Small intestine (tissue), 7 donors: ENCODE results near the gene SLC1A7. TPM values are rescaled to one million over a fixed set of nuclear protein-coding genes. Genes with fewer than 3 reads are reported as not detected.

Experiments used
- DNase-seq, 2 donors: peaks; one replicate each; pipeline versions ENCODE4 v3.0.0 to v3.0.0-alpha.2; 2013
- FAIRE-seq: peaks from 2 replicates; lab custom pipeline; 2012; peaks lifted over from hg19 to GRCh38; lab: Jason Lieb, UNC
- H3K27ac ChIP-seq, 3 donors: one replicate each; pipeline ENCODE4 v1.5.1; 2013; ENCODE audit warnings: low read length in 2 of 3, mild to moderate bottlenecking in 2 of 3, control low read depth in 1 of 3, inconsistent platforms in 1 of 3, low read depth in 1 of 3, moderate library complexity in 1 of 3
- H3K27me3 ChIP-seq, 3 donors: one replicate each; pipeline ENCODE4 v1.6.1; 2013; ENCODE audit warnings: low read length in 3 of 3, inconsistent platforms in 1 of 3; ENCODE audit not compliant: control insufficient read depth in 3 of 3, insufficient read depth in 3 of 3
- H3K36me3 ChIP-seq, 3 donors: one replicate each; pipeline ENCODE4 v1.6.1; 2013; ENCODE audit warnings: low read length in 3 of 3, inconsistent platforms in 1 of 3, low read depth in 1 of 3, mild to moderate bottlenecking in 1 of 3, moderate library complexity in 1 of 3; ENCODE audit not compliant: control insufficient read depth in 3 of 3, insufficient read depth in 2 of 3
- H3K4me1 ChIP-seq, 3 donors: one replicate each; pipeline ENCODE4 v1.6.1; 2013; ENCODE audit warnings: low read length in 2 of 3, inconsistent platforms in 1 of 3, low read depth in 1 of 3, mild to moderate bottlenecking in 1 of 3, moderate library complexity in 1 of 3; ENCODE audit not compliant: control insufficient read depth in 3 of 3, insufficient read depth in 2 of 3
- H3K4me3 ChIP-seq, 3 donors: one replicate each; pipeline ENCODE4 v1.5.1; 2013; ENCODE audit warnings: low read length in 3 of 3, control low read depth in 1 of 3, inconsistent platforms in 1 of 3, low read depth in 1 of 3, mild to moderate bottlenecking in 1 of 3, moderate library complexity in 1 of 3
- H3K9me3 ChIP-seq, 2 donors: one replicate each; pipeline ENCODE4 v1.6.1; 2013; ENCODE audit warnings: low read depth in 1 of 2, low read length in 1 of 2; ENCODE audit not compliant: control insufficient read depth in 2 of 2, insufficient read depth in 1 of 2
- WGBS, 3 donors: extraction: QIAGEN DNeasy Blood & Tissue Kit; methylation state at CpG; one replicate each; pipeline ENCODE4 v1.1.7; 2013; 5-methylcytosine and 5-hydroxymethylcytosine counted together
- polyA plus RNA-seq, 4 donors: library from polyadenylated mRNA; stranded (reverse) in 3 of 4; unstranded in 1 of 4; fragments of 200-250 nt in 3 of 4; fragments of 120-200 nt in 1 of 4; gene quantifications; one replicate each; pipeline versions ENCODE4 v1.2.1 to v1.2.3, GENCODE V29; 2013
- donor health status: healthy with polysubstance abuse.
- donor health status: control.
- donor health status: control.
- donor health status: Bipolar disorder and iron deficiency.
- donor health status: healthy.

The SLC1A7 gene
- polyA plus RNA-seq, 4 donors = 0.32 to 9.2 (median 4.7) TPM

GRCh38 chr1:53114581-53115400 is 27.6 kb downstream of the SLC1A7 start:
- Histone ChIP-seq H3K27ac (no peak overlapping the region), H3K27me3 (no peaks in the 10 kb centered on the region), H3K9me3 (peaks cover 4 to 16% of the 10 kb centered on the region in 2 donors), H3K36me3 (no peaks in the 10 kb centered on the region), H3K4me1 (peaks cover 4 to 58% (median 19%) of the 10 kb centered on the region in 3 donors), H3K4me3 (no peak overlapping the region)
- FAIRE-seq (no peak), DNase-seq (no peak)
- 58 to 84% (median 68%) methylated on average over 23 to 24 of the region's 24 CpGs for WGBS, 3 donors

- 67 to 82% (median 77%) methylated on average over 6 of the region's 6 CpGs for WGBS, 3 donors
- FAIRE-seq (no peak), DNase-seq (peak in 1 of 2 donors; percentile 45)
- no peaks in the 10 kb centered on the region for H3K27me3 ChIP-seq
- H3K4me1 ChIP-seq = peaks cover 7 to 61% (median 20%) of the 10 kb centered on the region in 3 donors
- no peaks in the 10 kb centered on the region for H3K36me3 ChIP-seq
- peaks cover 4 to 16% of the 10 kb centered on the region in 2 donors for H3K9me3 ChIP-seq
- no peak overlapping the region for H3K27ac ChIP-seq
- H3K4me3 ChIP-seq = no peak overlapping the region
Observed at GRCh38 chr1:53114090-53114489, 28.3 kb downstream of the SLC1A7 start.

- H3K4me1 ChIP-seq = peaks cover 7 to 57% (median 18%) of the 10 kb centered on the region in 3 donors
- no peaks in the 10 kb centered on the region for H3K36me3 ChIP-seq
- H3K4me3 ChIP-seq = no peak overlapping the region
- FAIRE-seq (no peak), DNase-seq (no peak)
- 85 to 96% (median 87%) methylated on average over 4 of the region's 4 CpGs for WGBS, 3 donors
- H3K27me3 ChIP-seq = no peaks in the 10 kb centered on the region
- H3K9me3 ChIP-seq = peaks cover 4 to 16% of the 10 kb centered on the region in 2 donors
- H3K27ac ChIP-seq = peak overlapping the region in 2 of 3 donors; percentile 71 to 89
Observed at GRCh38 chr1:53112861-53113260, 29.6 kb downstream of the SLC1A7 start.

GRCh38 chr1:53112271-53112774 is 30.1 kb downstream of the SLC1A7 start:
- FAIRE-seq = no peak
- Histone ChIP-seq H3K9me3 (peaks cover 4 to 16% of the 10 kb centered on the region in 2 donors), H3K27ac (peak overlapping the region in 2 of 3 donors; percentile 71 to 89), H3K4me3 (no peak overlapping the region), H3K27me3 (no peaks in the 10 kb centered on the region), H3K4me1 (peaks cover 7 to 52% (median 14%) of the 10 kb centered on the region in 3 donors), H3K36me3 (no peaks in the 10 kb centered on the region)
- WGBS, 3 donors = 60 to 70% (median 67%) methylated on average over 2 of the region's 2 CpGs
- peak; percentile 24 to 86 for DNase-seq

DNA sequence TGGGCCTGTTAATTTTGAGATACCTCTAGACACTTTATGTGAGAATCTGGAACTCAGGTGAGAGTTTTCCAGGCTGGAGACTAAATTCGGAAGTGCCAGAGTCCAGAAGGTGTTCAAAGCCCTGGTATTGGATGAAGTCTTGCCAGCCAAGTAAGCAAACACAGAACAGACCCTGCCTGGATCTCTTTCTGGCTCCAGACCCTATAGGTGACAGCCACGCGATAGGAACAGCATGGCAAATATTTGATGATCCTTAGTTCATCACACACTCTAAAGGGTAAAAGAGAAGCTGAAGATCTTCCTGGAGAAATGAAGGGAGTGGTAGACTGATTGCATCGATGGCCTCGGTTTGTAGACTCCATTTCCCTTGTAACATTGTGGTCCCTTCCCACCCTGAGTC is 30.7 kb downstream of the SLC1A7 start:
- Histone ChIP-seq H3K4me3 (no peak overlapping the region), H3K27ac (peak overlapping the region; percentile 47 to 89 (median 71)), H3K4me1 (peaks cover 7 to 46% (median 14%) of the 10 kb centered on the region in 3 donors), H3K36me3 (no peaks in the 10 kb centered on the region), H3K9me3 (peaks cover 4 to 16% of the 10 kb centered on the region in 2 donors), H3K27me3 (no peaks in the 10 kb centered on the region)
- DNase-seq = peak in 1 of 2 donors; percentile 37
- no peak for FAIRE-seq
- 34 to 67% (median 46%) methylated on average over 5 of the region's 5 CpGs for WGBS, 3 donors

DNA sequence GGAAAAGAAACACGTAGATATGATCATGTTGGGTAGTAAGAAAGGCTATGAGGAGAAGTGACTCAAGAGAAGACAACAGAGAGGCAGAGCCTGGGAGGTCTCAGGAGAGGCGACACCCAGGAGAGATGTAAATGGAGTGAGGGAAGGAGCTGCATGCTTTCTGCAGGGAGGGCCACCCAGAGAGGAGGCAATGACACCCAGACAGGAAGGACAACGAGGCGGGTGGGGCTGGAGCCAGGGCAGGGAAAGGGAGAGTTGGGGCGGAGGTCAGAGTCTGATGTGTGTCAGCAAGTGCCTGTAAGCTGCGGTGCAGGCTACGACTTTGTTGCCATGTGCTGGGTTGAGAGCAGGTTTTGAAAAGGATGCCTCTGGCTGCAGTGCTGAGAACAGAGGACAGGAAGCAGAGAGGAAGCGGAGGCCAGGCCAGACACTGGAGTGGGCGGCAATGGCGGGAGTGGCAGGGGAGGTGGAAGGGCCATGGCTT is 31.3 kb downstream of the SLC1A7 start:
- WGBS, 3 donors = 27 to 46% (median 36%) methylated on average over 10 of the region's 10 CpGs
- peak; percentile 91 to 97 for DNase-seq
- Histone ChIP-seq H3K27me3 (no peaks in the 10 kb centered on the region), H3K4me1 (peaks cover 7 to 40% (median 12%) of the 10 kb centered on the region in 3 donors), H3K36me3 (no peaks in the 10 kb centered on the region), H3K27ac (peak overlapping the region; percentile 52 to 89 (median 71)), H3K4me3 (no peak overlapping the region), H3K9me3 (peaks cover 4 to 16% of the 10 kb centered on the region in 2 donors)
- FAIRE-seq = no peak

DNA sequence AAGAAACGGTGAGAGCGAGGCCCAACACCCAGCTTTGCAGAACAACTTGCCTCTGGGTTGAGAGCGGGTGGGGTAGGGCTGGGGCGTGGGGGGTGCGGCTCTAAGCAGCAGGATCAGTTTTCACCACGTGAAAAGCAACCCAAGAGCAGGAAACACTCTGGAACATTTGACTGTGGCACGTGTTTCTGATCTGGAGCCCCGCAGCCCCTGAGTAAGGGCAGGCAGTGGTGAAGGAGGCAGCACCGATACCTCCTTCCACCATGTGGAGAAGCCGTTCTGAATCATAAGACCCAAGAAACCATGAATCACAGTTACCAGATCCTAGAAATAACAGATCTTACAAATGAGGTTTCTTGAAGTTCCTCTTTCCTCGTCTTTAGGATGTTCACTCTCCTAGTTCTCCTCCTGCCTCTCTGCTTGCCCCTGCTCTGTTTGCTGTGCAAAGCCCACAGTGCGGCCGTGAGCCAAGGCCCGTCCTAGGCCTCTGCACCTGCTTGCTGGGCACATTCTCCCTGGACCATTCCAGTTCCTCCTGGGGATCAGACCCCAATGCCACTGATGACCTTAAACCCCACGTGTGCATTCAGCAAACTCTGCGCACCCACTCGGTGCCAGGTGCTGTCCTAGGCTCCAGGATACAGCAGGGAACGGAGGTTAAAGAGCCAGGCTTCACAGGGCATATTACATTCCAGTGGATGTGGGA is 31.9 kb downstream of the SLC1A7 start:
- Histone ChIP-seq H3K27me3 (no peaks in the 10 kb centered on the region), H3K27ac (peak overlapping the region; percentile 52 to 89 (median 71)), H3K4me1 (peaks cover 7 to 35% (median 12%) of the 10 kb centered on the region in 3 donors), H3K36me3 (no peaks in the 10 kb centered on the region), H3K4me3 (no peak overlapping the region), H3K9me3 (peaks cover 4 to 16% of the 10 kb centered on the region in 2 donors)
- no peak for FAIRE-seq
- DNase-seq = peak in 1 of 2 donors; percentile 30
- WGBS, 3 donors = 54 to 60% (median 59%) methylated on average over 18 of the region's 18 CpGs
